Upper lobe of left lung (tissue), 6 donors: ENCODE results near the gene C3orf49. TPM values are rescaled to one million over a fixed set of nuclear protein-coding genes. Genes with fewer than 3 reads are reported as not detected.

ENCODE experiments used
- ATAC-seq, 2 donors: fragments of 200-7000 bp; cut with Tn5 transposase; one replicate each; pipeline ENCODE4 v1.9.1; 2022; ENCODE audit warnings: mild to moderate bottlenecking in 2 of 2, moderate library complexity in 2 of 2; ENCODE audit not compliant: low FRiP score in 2 of 2
- DNase-seq, 2 donors: peaks; one replicate each; pipeline ENCODE4 v3.0.0-alpha.2; 2019 to 2020
- H3K27ac ChIP-seq, 4 donors: fragments of 200-600 bp; sonication (generic); one replicate each; pipeline ENCODE4 v1.5.1; 2016 to 2019
- H3K27me3 ChIP-seq, 4 donors: fragments of 200-600 bp; sonication (generic); one replicate each; pipeline ENCODE4 v1.5.1; 2017 to 2019
- H3K36me3 ChIP-seq, 4 donors: fragments of 200-600 bp; sonication (generic); one replicate each; pipeline ENCODE4 v1.5.1; 2016 to 2019
- H3K4me1 ChIP-seq, 4 donors: fragments of 200-600 bp; sonication (generic); one replicate each; pipeline ENCODE4 v1.5.1; 2018 to 2019
- H3K4me3 ChIP-seq, 4 donors: fragments of 200-600 bp; sonication (generic); one replicate each; pipeline ENCODE4 v1.5.1; 2017 to 2019; ENCODE audit warnings: mild to moderate bottlenecking in 2 of 4, moderate library complexity in 1 of 4
- H3K9me3 ChIP-seq, 4 donors: fragments of 200-600 bp; sonication (generic); one replicate each; pipeline ENCODE4 v1.5.1; 2018 to 2019
- EP300 ChIP-seq, 4 donors: sonication (generic); formaldehyde crosslinking; IDR thresholded peaks; one replicate each; pipeline ENCODE4 v1.5.1; 2017; ENCODE audit warnings: antibody characterized with exemption in 4 of 4, control low read depth in 2 of 4
- POLR2A ChIP-seq, 4 donors: fragments of 450-650 bp; IDR thresholded peaks; one replicate each; pipeline ENCODE4 v1.5.1; 2016 to 2017; ENCODE audit warnings: antibody characterized with exemption in 4 of 4, mild to moderate bottlenecking in 2 of 4
- POLR2AphosphoS5 ChIP-seq, 2 donors: sonication (generic); formaldehyde crosslinking; IDR thresholded peaks; one replicate each; pipeline ENCODE4 v1.5.1; 2017; ENCODE audit warnings: antibody characterized with exemption in 2 of 2
- WGBS, 2 donors: methylation state at CpG; one replicate each; pipeline ENCODE4 v1.1.5; 2017 to 2018; 5-methylcytosine and 5-hydroxymethylcytosine counted together
- total RNA-seq, 6 donors: library from RNA; depleted of rRNA in 4 of 6; stranded (reverse); fragments of >200 nt in 4 of 6; gene quantifications; one replicate each; pipeline versions ENCODE4 v1.1.0 to v1.2.1, GENCODE V29; 2016 to 2021
- TF ChIP-seq, protein P1 (sequence below), 6 experiments: fragments of 450-650 bp in 4 of 6; fragments of 200-600 bp in 2 of 6; sonication (generic) in 2 of 6; IDR thresholded peaks; one replicate each; pipeline ENCODE4 v1.5.1; 2016 to 2019; ENCODE audit warnings: antibody characterized with exemption in 6 of 6
- donor health status: DM: no; HTN: no; CAD: no; lungs with moderate emphysema.
- donor health status: DM: no; HTN: yes; CAD: no; lungs with severe emphysema.

The C3orf49 gene
- not detected for total RNA-seq

GRCh38 chr3:63819151-63819398, at the start of gene C3orf49:
Gene C3orf49, plus strand, starts transcription at chr3:63819299. Its CDS starts 173 bp downstream, at chr3:63819472.
- H3K27ac ChIP-seq, result no peak within 1 kb of the TSS
- TF ChIP-seq, protein P1, sequence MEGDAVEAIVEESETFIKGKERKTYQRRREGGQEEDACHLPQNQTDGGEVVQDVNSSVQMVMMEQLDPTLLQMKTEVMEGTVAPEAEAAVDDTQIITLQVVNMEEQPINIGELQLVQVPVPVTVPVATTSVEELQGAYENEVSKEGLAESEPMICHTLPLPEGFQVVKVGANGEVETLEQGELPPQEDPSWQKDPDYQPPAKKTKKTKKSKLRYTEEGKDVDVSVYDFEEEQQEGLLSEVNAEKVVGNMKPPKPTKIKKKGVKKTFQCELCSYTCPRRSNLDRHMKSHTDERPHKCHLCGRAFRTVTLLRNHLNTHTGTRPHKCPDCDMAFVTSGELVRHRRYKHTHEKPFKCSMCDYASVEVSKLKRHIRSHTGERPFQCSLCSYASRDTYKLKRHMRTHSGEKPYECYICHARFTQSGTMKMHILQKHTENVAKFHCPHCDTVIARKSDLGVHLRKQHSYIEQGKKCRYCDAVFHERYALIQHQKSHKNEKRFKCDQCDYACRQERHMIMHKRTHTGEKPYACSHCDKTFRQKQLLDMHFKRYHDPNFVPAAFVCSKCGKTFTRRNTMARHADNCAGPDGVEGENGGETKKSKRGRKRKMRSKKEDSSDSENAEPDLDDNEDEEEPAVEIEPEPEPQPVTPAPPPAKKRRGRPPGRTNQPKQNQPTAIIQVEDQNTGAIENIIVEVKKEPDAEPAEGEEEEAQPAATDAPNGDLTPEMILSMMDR (IDR thresholded peaks at IDR 0.05), result no peak
- TF ChIP-seq POLR2A (IDR thresholded peaks at IDR 0.05) (no peak), POLR2AphosphoS5 (IDR thresholded peaks at IDR 0.05) (no peak), EP300 (IDR thresholded peaks at IDR 0.05) (no peak)
- H3K4me3 ChIP-seq, result no peak within 1 kb of the TSS
- DNase-seq, result no peak
- ATAC-seq, result no peak
- peaks cover 0 to 5% (median 3%) of the 10 kb centered on the region in 4 donors for H3K4me1 ChIP-seq
- no peaks in the 10 kb centered on the region for H3K27me3 ChIP-seq
- H3K36me3 ChIP-seq, result no peaks in the 10 kb centered on the region
- no peaks in the 10 kb centered on the region for H3K9me3 ChIP-seq
- 95 to 97% methylated on average over 1 of the region's 1 CpG for WGBS, 2 donors

GRCh38 chr3:63774781-63775180, 44.3 kb upstream of the C3orf49 start:
- 64 to 67% methylated on average over 5 of the region's 5 CpGs for WGBS, 2 donors
- Histone ChIP-seq H3K27ac (no peak overlapping the region), H3K4me3 (no peak overlapping the region), H3K36me3 (no peaks in the 10 kb centered on the region), H3K4me1 (no peaks in the 10 kb centered on the region), H3K27me3 (no peaks in the 10 kb centered on the region), H3K9me3 (no peaks in the 10 kb centered on the region)
- TF ChIP-seq EP300 (IDR thresholded peaks at IDR 0.05) (no peak), POLR2AphosphoS5 (IDR thresholded peaks at IDR 0.05) (no peak), POLR2A (IDR thresholded peaks at IDR 0.05) (no peak)
- TF ChIP-seq, protein P1 (IDR thresholded peaks at IDR 0.05), result no peak
- DNase-seq (no peak), ATAC-seq (no peak)

DNA sequence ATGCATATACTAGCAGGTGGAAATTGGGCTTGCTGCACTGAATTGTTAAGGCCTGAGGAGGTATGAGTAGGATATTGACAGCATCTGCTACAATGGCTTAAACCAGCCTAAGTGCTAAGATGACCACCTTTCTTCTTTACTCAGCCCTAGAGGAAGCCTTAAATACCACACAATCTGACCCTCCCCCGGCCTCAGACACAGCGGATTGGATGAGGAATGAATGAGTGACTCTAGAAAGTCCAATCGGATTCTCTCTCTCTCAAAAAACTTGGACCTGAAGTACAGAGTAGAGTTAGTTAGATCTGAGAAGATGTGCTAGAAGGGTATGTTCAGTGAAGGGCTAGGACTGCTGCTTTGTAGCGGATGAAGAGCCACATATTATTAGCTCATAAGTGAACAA, 39.9 kb upstream of the C3orf49 start:
- no peak for ATAC-seq
- TF ChIP-seq, protein P1 (IDR thresholded peaks at IDR 0.05), result no peak
- no peak for TF ChIP-seq POLR2A (IDR thresholded peaks at IDR 0.05)
- TF ChIP-seq EP300 (IDR thresholded peaks at IDR 0.05), result no peak
- no peak for TF ChIP-seq POLR2AphosphoS5 (IDR thresholded peaks at IDR 0.05)
- 96 to 97% methylated on average over 4 of the region's 4 CpGs for WGBS, 2 donors

DNA sequence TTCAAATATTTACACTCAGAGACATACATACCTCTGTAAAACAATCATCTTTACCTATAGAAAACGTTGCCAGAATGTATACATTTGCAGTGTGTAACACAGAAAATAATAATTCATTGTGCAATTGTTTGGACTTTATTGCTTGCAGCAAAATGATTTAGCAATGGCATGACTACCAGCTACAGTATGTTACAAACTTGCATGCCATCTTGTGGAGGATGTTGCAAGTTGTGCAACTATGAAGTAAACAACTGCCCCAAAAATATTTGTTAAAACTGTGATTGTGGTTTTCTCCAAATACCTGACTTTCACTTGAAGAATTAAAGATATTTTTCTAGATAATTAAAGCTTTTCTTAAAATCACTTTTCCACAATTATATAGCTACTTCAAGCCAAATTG, 27.1 kb upstream of the C3orf49 start:
- TF ChIP-seq, protein P1 (IDR thresholded peaks at IDR 0.05), result peak in 2 of 6 experiments; percentile 12 to 23
- no peak for TF ChIP-seq POLR2A (IDR thresholded peaks at IDR 0.05)
- TF ChIP-seq EP300 (IDR thresholded peaks at IDR 0.05), result no peak
- no peak for TF ChIP-seq POLR2AphosphoS5 (IDR thresholded peaks at IDR 0.05)
- no peaks in the 10 kb centered on the region for H3K4me1 ChIP-seq
- no peak overlapping the region for H3K4me3 ChIP-seq
- no peak for DNase-seq
- peak in 1 of 2 donors; percentile 51 for ATAC-seq
- no peaks in the 10 kb centered on the region for H3K9me3 ChIP-seq
- H3K27me3 ChIP-seq, result no peaks in the 10 kb centered on the region
- no peak overlapping the region for H3K27ac ChIP-seq
- WGBS, 2 donors, result 4 to 14% methylated on average over 1 of the region's 1 CpG
- H3K36me3 ChIP-seq, result no peaks in the 10 kb centered on the region

More for the DNA sequence above, 39.9 kb upstream of the C3orf49 start:
- DNase-seq, result no peak
- Histone ChIP-seq H3K27me3 (no peaks in the 10 kb centered on the region), H3K9me3 (no peaks in the 10 kb centered on the region), H3K36me3 (no peaks in the 10 kb centered on the region), H3K4me1 (no peaks in the 10 kb centered on the region), H3K27ac (no peak overlapping the region), H3K4me3 (no peak overlapping the region)

DNA sequence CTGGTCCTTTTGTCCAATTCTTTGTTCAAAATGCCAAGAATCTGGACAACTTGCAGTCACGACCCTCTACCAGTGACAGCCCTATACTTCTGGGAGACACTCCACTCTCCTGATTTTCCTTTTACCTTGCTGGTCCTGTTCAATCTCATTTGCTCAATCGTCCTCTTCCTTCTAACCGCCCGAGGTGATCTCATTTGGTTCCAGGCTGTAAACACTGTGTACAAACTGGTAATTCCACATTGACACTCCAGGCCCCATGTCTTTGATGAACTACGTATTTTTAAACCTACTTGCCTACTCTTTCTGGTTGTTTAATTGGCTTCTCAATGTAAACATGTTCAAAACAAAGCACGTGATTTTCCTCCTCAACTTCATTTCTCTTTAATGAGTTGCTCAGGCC, 23.7 kb upstream of the C3orf49 start:
- H3K4me1 ChIP-seq, result no peaks in the 10 kb centered on the region
- TF ChIP-seq, protein P1 (IDR thresholded peaks at IDR 0.05), result no peak
- no peak for TF ChIP-seq POLR2AphosphoS5 (IDR thresholded peaks at IDR 0.05)
- no peak for TF ChIP-seq EP300 (IDR thresholded peaks at IDR 0.05)
- TF ChIP-seq POLR2A (IDR thresholded peaks at IDR 0.05), result no peak
- H3K4me3 ChIP-seq, result no peak overlapping the region
- DNase-seq (no peak), ATAC-seq (no peak)
- 71 to 78% methylated on average over 6 of the region's 6 CpGs for WGBS, 2 donors
- H3K9me3 ChIP-seq, result no peaks in the 10 kb centered on the region
- H3K27ac ChIP-seq, result no peak overlapping the region
- no peaks in the 10 kb centered on the region for H3K27me3 ChIP-seq
- no peaks in the 10 kb centered on the region for H3K36me3 ChIP-seq
